PC-3 (cell line): ENCODE data around the gene SLC2A3. TPM values are rescaled to one million over a fixed set of nuclear protein-coding genes. Genes with fewer than 3 reads are reported as not detected.
"Not testable (repeated sequence)": the region's sequence is repeated elsewhere in the genome, so short reads cannot be mapped to it uniquely, and the experiment has no call there.

Experiments used
- ATAC-seq: fragments of 200-7000 bp; cut with Tn5 transposase; 2 replicates; pipeline ENCODE4 v1.9.1; 2020; ENCODE audit warnings: mild to moderate bottlenecking, moderate library complexity
- BruUV-seq: library from RNA; stranded (reverse); fragments of 400-500 nt; replicated peaks from 2 replicates; lab custom pipeline; 2021; lab: Mats Ljungman, UMichigan
- CTCF ChIA-PET: fragments of 300-600 bp; sonication (Branson Sonifier 250); formaldehyde crosslinking; loops from one replicate; lab custom pipeline; 2022; ENCODE audit warnings: antibody characterized with exemption; lab: Charles Lee
- POLR2A ChIA-PET: fragments of 300-600 bp; sonication (Branson Sonifier 250); formaldehyde crosslinking; loops from one replicate; lab custom pipeline; 2022; ENCODE audit warnings: antibody characterized with exemption; ENCODE audit not compliant: unreplicated experiment; lab: Charles Lee
- DNase-seq: peaks from one replicate; pipeline ENCODE4 v3.0.0-alpha.2; 2015
- H2AFZ ChIP-seq: fragments of 300-600 bp; sonication (generic); 2 replicates; pipeline ENCODE4 v1.6.0; 2016; ENCODE audit warnings: antibody characterized with exemption, low read length
- H3F3A ChIP-seq: fragments of 300-600 bp; sonication (generic); one replicate; pipeline ENCODE4 v1.6.0; 2017; ENCODE audit warnings: antibody characterized with exemption, low read length, control low read depth, mild to moderate bottlenecking; ENCODE audit not compliant: unreplicated experiment
- H3K27ac ChIP-seq: fragments of 300-600 bp; sonication (generic); 2 replicates; pipeline ENCODE4 v1.5.1; 2016; ENCODE audit warnings: mild to moderate bottlenecking, low read length
- H3K27me3 ChIP-seq: fragments of 300-600 bp; sonication (generic); 2 replicates; pipeline ENCODE4 v1.6.1; 2016; ENCODE audit warnings: low read length, mixed read lengths
- H3K36me3 ChIP-seq: fragments of 300-600 bp; sonication (generic); 2 replicates; pipeline ENCODE4 v1.6.1; 2016; ENCODE audit warnings: low read depth, mixed run types, low read length, mixed read lengths
- H3K4me1 ChIP-seq: fragments of 300-600 bp; sonication (generic); 2 replicates; pipeline ENCODE4 v1.5.1; 2016; ENCODE audit warnings: low read length; ENCODE audit not compliant: insufficient read depth
- H3K4me2 ChIP-seq: fragments of 300-600 bp; sonication (generic); 2 replicates; pipeline ENCODE4 v1.6.0; 2016; ENCODE audit warnings: low read length
- H3K4me3 ChIP-seq: fragments of 300-600 bp; sonication (generic); 2 replicates; pipeline ENCODE4 v1.5.1; 2016; ENCODE audit warnings: mild to moderate bottlenecking, low read length, mixed read lengths
- H3K79me2 ChIP-seq: fragments of 300-600 bp; sonication (generic); 2 replicates; pipeline ENCODE4 v1.6.1; 2017; ENCODE audit warnings: low read length, mixed read lengths
- H3K9ac ChIP-seq: fragments of 300-600 bp; sonication (generic); 2 replicates; pipeline ENCODE4 v1.6.0; 2016; ENCODE audit warnings: mild to moderate bottlenecking, low read length
- H3K9me2 ChIP-seq: fragments of 300-600 bp; sonication (generic); replicated peaks from 2 replicates; pipeline ENCODE4 v1.6.1; 2016; ENCODE audit warnings: mixed run types, low read length, mixed read lengths
- H3K9me3 ChIP-seq: fragments of 300-600 bp; sonication (generic); 2 replicates; pipeline ENCODE4 v1.6.1; 2016; ENCODE audit warnings: low read length, mixed read lengths
- H4K20me1 ChIP-seq: fragments of 300-600 bp; sonication (generic); 2 replicates; pipeline ENCODE4 v1.6.1; 2016; ENCODE audit warnings: low read length, mixed read lengths
- EZH2 ChIP-seq: fragments of 300-600 bp; sonication (generic); IDR thresholded peaks from one replicate; pipeline ENCODE4 v1.6.1; 2017; ENCODE audit warnings: antibody characterized with exemption, mild to moderate bottlenecking, low read length; ENCODE audit not compliant: unreplicated experiment
- EZH2phosphoT487 ChIP-seq: fragments of 300-600 bp; sonication (generic); IDR thresholded peaks from 2 replicates; pipeline ENCODE4 v1.6.1; 2018; ENCODE audit warnings: mild to moderate bottlenecking, antibody characterized with exemption, low read length, borderline replicate concordance
- intact Hi-C: fragments of 100-400 bp; cut with micrococcal nuclease; formaldehyde crosslinking; loops from 2 replicates; pipeline ENCODE4 v1.9.0; 2023
- total RNA-seq: library from RNA; depleted of rRNA; stranded (reverse); fragments of >200 nt; gene quantifications from 2 replicates; pipeline ENCODE4 v1.2.3, GENCODE V29; 2014
- TF ChIP-seq, protein P1 (sequence below): fragments of 300-600 bp; sonication (generic); conservative IDR thresholded peaks from 2 replicates; pipeline ENCODE4 v1.5.1; 2017; ENCODE audit warnings: antibody characterized with exemption, low read depth, mild to moderate bottlenecking, low read length

The SLC2A3 gene
- total RNA-seq, 1 experiment from 2014 or later = not detected

DNA sequence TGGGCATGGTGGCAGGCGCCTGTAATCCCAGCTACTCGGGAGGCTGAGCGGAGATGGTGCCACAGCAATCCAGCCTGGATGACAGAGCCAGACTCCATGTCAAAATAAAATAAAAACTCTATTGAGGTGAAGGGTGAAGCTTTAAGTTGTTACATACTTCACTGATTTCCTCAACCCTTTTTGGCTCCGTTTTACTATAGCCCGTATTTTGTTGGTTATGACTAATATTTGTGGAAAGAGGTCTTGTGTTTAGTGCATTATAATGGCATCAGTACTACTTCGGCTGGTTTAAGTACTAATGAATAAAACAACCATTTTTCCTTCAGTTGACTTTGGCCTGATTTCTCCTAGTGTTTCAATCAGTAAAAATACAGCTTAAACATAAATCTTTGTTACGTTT, 36.2 kb downstream of the SLC2A3 start:
- Histone ChIP-seq H3K79me2 (no peaks in the 10 kb centered on the region), H3K27me3 (no peaks in the 10 kb centered on the region), H3K9ac (no peak overlapping the region), H2AFZ (no peak overlapping the region), H3K36me3 (no peaks in the 10 kb centered on the region), H3K4me3 (no peak overlapping the region), H3F3A (no peaks in the 10 kb centered on the region), H3K9me3 (no peaks in the 10 kb centered on the region), H3K4me1 (peaks cover 4% of the 10 kb centered on the region; the same call in 1 of the 2 replicates), H4K20me1 (no peaks in the 10 kb centered on the region), H3K4me2 (no peak overlapping the region), H3K27ac (no peak overlapping the region), H3K9me2 (no peaks in the 10 kb centered on the region)
- DNase-seq = peak; percentile 55
- POLR2A ChIA-PET = interaction anchor here (0.7 kb wide), 1 partner anchor 31 kb away, joined by 4 read pairs; no protein-coding TSS in a partner anchor
- ATAC-seq = peak; percentile 51; the same call in 1 of the 2 replicates
- no peak for TF ChIP-seq EZH2
- no peak for TF ChIP-seq EZH2phosphoT487
- TF ChIP-seq, protein P1, sequence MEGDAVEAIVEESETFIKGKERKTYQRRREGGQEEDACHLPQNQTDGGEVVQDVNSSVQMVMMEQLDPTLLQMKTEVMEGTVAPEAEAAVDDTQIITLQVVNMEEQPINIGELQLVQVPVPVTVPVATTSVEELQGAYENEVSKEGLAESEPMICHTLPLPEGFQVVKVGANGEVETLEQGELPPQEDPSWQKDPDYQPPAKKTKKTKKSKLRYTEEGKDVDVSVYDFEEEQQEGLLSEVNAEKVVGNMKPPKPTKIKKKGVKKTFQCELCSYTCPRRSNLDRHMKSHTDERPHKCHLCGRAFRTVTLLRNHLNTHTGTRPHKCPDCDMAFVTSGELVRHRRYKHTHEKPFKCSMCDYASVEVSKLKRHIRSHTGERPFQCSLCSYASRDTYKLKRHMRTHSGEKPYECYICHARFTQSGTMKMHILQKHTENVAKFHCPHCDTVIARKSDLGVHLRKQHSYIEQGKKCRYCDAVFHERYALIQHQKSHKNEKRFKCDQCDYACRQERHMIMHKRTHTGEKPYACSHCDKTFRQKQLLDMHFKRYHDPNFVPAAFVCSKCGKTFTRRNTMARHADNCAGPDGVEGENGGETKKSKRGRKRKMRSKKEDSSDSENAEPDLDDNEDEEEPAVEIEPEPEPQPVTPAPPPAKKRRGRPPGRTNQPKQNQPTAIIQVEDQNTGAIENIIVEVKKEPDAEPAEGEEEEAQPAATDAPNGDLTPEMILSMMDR = no peak
- CTCF ChIA-PET = no interaction called here
- no TSS peak for BruUV-seq
- intact Hi-C loops = no loop called here

DNA sequence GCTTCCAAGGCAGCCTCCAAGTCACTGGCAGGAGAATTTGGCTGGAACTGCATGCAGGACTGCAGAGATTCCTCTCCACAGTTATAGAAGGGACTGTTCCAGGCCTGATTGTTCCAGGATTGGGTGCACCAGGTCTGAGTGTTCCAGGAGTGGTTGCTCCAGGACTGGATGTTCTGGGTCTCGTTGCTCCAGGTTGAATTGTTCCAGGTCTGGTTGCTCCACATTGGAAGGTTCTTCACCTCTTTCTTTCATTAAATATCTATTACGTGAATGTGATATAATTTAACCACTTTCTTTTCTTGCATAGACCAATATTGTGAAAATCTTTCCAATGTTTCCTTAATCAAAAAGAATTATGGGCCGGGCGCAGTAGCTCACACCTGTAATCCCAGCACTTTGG, 39.3 kb downstream of the SLC2A3 start:
- POLR2A ChIA-PET, ATAC-seq, intact Hi-C loops, H3K27ac ChIP-seq, H3K36me3 ChIP-seq, H3K4me3 ChIP-seq, H4K20me1 ChIP-seq, H2AFZ ChIP-seq, H3K4me2 ChIP-seq, H3F3A ChIP-seq, H3K27me3 ChIP-seq, H3K4me1 ChIP-seq, DNase-seq, H3K9ac ChIP-seq, H3K9me3 ChIP-seq, H3K9me2 ChIP-seq, BruUV-seq, CTCF ChIA-PET, H3K79me2 ChIP-seq: not testable (repeated sequence)

DNA sequence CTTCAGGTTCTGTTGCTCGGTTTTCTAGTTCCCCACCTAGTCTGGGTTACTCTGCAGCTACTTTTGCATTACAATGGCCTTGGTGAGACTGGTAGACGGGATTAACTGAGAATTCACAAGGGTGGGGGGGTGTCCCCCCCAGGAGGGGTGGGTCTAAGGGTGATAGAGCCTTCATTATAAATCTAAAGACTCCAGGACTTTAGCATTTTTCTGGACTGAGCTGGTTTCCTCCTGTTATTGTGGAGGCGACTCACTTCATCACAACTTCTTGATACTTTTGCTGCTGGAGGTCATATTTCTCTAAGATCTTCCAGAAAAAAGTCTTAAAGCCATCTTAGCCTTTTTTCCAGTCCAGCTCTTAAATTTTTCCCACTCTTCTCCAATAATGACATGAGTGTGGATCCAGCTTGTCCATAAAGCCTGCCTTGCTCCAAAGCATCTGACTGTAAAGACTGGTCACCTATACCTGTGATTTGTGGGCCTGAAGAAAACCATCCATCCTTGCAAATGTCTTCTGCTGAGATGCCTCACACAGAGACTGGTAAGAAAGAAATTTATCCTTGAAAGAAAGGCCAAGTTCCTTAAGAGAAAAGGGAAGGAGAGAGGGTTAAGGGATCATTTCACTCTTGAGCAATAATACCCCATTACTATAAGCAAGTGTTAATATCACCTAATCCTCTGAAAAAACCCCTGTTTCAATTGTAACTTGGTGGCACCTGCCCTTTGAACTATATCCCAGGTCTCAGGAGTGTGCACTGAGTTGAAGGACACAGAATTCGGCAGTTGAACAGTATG, 43.6 kb downstream of the SLC2A3 start:
- DNase-seq = no peak
- Histone ChIP-seq H3K9me2 (no peaks in the 10 kb centered on the region), H3K4me1 (0 out of 2 replicates have a peak, but pooled peaks cover 4% of the 10 kb centered on the region), H3K27ac (no peak overlapping the region), H2AFZ (no peak overlapping the region), H3K79me2 (no peaks in the 10 kb centered on the region), H4K20me1 (no peaks in the 10 kb centered on the region), H3K4me2 (no peak overlapping the region), H3K27me3 (no peaks in the 10 kb centered on the region), H3K9me3 (no peaks in the 10 kb centered on the region), H3K9ac (no peak overlapping the region), H3K4me3 (no peak overlapping the region), H3K36me3 (no peaks in the 10 kb centered on the region), H3F3A (no peaks in the 10 kb centered on the region)
- no TSS peak for BruUV-seq
- ATAC-seq = no peak
- no peak for TF ChIP-seq EZH2
- POLR2A ChIA-PET = no interaction called here
- intact Hi-C loops = no loop called here
- CTCF ChIA-PET = no interaction called here
